ENCODE data around the gene FAM184B. TPM values are rescaled to one million over a fixed set of nuclear protein-coding genes. Genes with fewer than 3 reads are reported as not detected.

Gene FAM184B
- polyA plus RNA-seq, 2 of the 4 experiments (the other 2 are of a cell fraction) = not detected

- TF ChIP-seq EP300 (IDR thresholded peaks at IDR 0.05) (no peak), JUNB (IDR thresholded peaks at IDR 0.05) (no peak), HES2 (IDR thresholded peaks at IDR 0.05) (no peak), EHMT2 (IDR thresholded peaks at IDR 0.05; ENCODE audit: low read depth) (no peak), MAX (IDR thresholded peaks at IDR 0.05) (no peak), HMGXB4 (CRISPR knock-in tag; IDR thresholded peaks at IDR 0.05; ENCODE audit: borderline replicate concordance) (no peak)
Measured at GRCh38 chr4:17807446-17807845, 26.0 kb upstream of the FAM184B start (continued).

GRCh38 chr4:17805580-17806155 is 24.2 kb upstream of the FAM184B start:
- ATAC-seq = no peak
- ChIA-PET POLR2A (no interaction called here), CTCF (interaction anchor here (0.7 to 1.9 kb wide), 3 partner anchors 21 to 257 kb away, joined by 3 to 6 read pairs (median 4); no protein-coding TSS in a partner anchor)
- TF ChIP-seq HOXA7 (CRISPR knock-in tag; IDR thresholded peaks at IDR 0.05) = no peak
- TF ChIP-seq RNF2 (IDR thresholded peaks at IDR 0.05; ENCODE audit: borderline replicate concordance, low read depth) = no peak
- no peak for TF ChIP-seq CTCF (IDR thresholded peaks at IDR 0.05)
- no peak for TF ChIP-seq ZNF302 (CRISPR knock-in tag; IDR thresholded peaks at IDR 0.05)
- no peak for TF ChIP-seq FOSL2 (IDR thresholded peaks at IDR 0.05)
- no peak for TF ChIP-seq FOSL2 (CRISPR knock-in tag; IDR thresholded peaks at IDR 0.05)
- TF ChIP-seq KDM1A (IDR thresholded peaks at IDR 0.05; ENCODE audit: low read depth) = no peak
- TF ChIP-seq RCOR1 (IDR thresholded peaks at IDR 0.05; ENCODE audit: low read depth, low read length) = no peak
- no peak for TF ChIP-seq FOSB (CRISPR knock-in tag; IDR thresholded peaks at IDR 0.05)
- TF ChIP-seq BCL3 (IDR thresholded peaks at IDR 0.05) = no peak
- no peak for TF ChIP-seq ATOH8 (CRISPR knock-in tag; IDR thresholded peaks at IDR 0.05; ENCODE audit: low read depth)
- no peak for TF ChIP-seq REST (IDR thresholded peaks at IDR 0.05)
- no peak for TF ChIP-seq CEBPB (IDR thresholded peaks at IDR 0.05)
- TF ChIP-seq ESRRA (IDR thresholded peaks at IDR 0.05; ENCODE audit: borderline replicate concordance, low read length) = no peak
- no peak for TF ChIP-seq HOXB5 (CRISPR knock-in tag; IDR thresholded peaks at IDR 0.05)
- no peak for TF ChIP-seq HDAC2 (IDR thresholded peaks at IDR 0.05)
- TF ChIP-seq MAFK (IDR thresholded peaks at IDR 0.05; ENCODE audit: partially characterized antibody) = no peak
- no peak for TF ChIP-seq JUN (IDR thresholded peaks at IDR 0.05)
- TF ChIP-seq FOXS1 (CRISPR knock-in tag; IDR thresholded peaks at IDR 0.05) = no peak
- no peak for TF ChIP-seq HOXB13 (CRISPR knock-in tag; IDR thresholded peaks at IDR 0.05; ENCODE audit: low read depth)
- TF ChIP-seq CHD4 (IDR thresholded peaks at IDR 0.05; ENCODE audit: borderline replicate concordance) = no peak
- H3K4me3 ChIP-seq = no peak overlapping the region
- FAIRE-seq = no peak
- H3K9me3 ChIP-seq = no peaks in the 10 kb centered on the region
- H3K4me1 ChIP-seq = peaks cover 18% of the 10 kb centered on the region
- H3K27ac ChIP-seq = no peak overlapping the region
- 90% methylated on average over 3 of the region's 3 CpGs for WGBS (ENCODE audit: missing lambda C conversion rate)
- no peak for DNase-seq (ENCODE audit: low read depth in 1 of 2, low spot score in 1 of 2)
- H3K4me2 ChIP-seq = no peak overlapping the region
